Thyroid gland (tissue), 4 donors: ENCODE data around the gene STXBP4. TPM values are rescaled to one million over a fixed set of nuclear protein-coding genes. Genes with fewer than 3 reads are reported as not detected.

Experiments
- DNase-seq, 2 donors: peaks; one replicate each; pipeline ENCODE4 v3.0.0-alpha.2; 2019
- H3K27ac ChIP-seq, 3 donors: fragments of 200-600 bp; sonication (generic); 1 replicate in 2 of 3; 2 replicates in 1 of 3; pipeline ENCODE4 v1.5.1; 2016 to 2019; ENCODE audit warnings: mild to moderate bottlenecking in 1 of 3, moderate library complexity in 1 of 3
- H3K27me3 ChIP-seq: fragments of 200-600 bp; sonication (generic); one replicate; pipeline ENCODE4 v1.5.1; 2019
- H3K36me3 ChIP-seq, 2 donors: fragments of 200-600 bp; sonication (generic); one replicate each; pipeline ENCODE4 v1.5.1; 2016 to 2019
- H3K4me1 ChIP-seq, 2 donors: fragments of 200-600 bp; sonication (generic); one replicate each; pipeline ENCODE4 v1.5.1; 2017 to 2019
- H3K4me3 ChIP-seq, 3 donors: fragments of 200-600 bp; sonication (generic); replicated peaks in 1 of 3; 1 replicate in 2 of 3; 2 replicates in 1 of 3; pipeline ENCODE4 v1.5.1; 2016; ENCODE audit warnings: mild to moderate bottlenecking in 1 of 3
- H3K9me3 ChIP-seq: fragments of 200-600 bp; sonication (generic); one replicate; pipeline ENCODE4 v1.5.1; 2017
- CTCF ChIP-seq, 6 experiments: fragments of 200-600 bp in 3 of 6; fragments of 450-650 bp in 3 of 6; sonication (generic) in 3 of 6; IDR thresholded peaks; one replicate each; pipeline ENCODE4 v1.5.1; 2016 to 2019; ENCODE audit warnings: antibody characterized with exemption in 6 of 6, mild to moderate bottlenecking in 2 of 6, inconsistent platforms in 1 of 6, moderate library complexity in 1 of 6
- POLR2A ChIP-seq, 2 donors: fragments of 450-650 bp; IDR thresholded peaks; one replicate each; pipeline ENCODE4 v1.6.1; 2017; ENCODE audit warnings: antibody characterized with exemption in 2 of 2, mild to moderate bottlenecking in 2 of 2, moderate library complexity in 1 of 2
- WGBS, 2 donors: methylation state at CpG; one replicate each; pipeline ENCODE4 v1.1.5; 2017; 5-methylcytosine and 5-hydroxymethylcytosine counted together
- intact Hi-C: fragments of 100-400 bp; cut with DNase I; formaldehyde crosslinking; loops from one replicate; pipeline ENCODE4 v1.15.1; 2023
- total RNA-seq, 4 donors: library from RNA; depleted of rRNA; stranded (reverse); fragments of >200 nt; gene quantifications; one replicate each; pipeline ENCODE4 v1.2.3, GENCODE V29; 2016

The STXBP4 gene
- total RNA-seq, 4 donors from 2014 or later: 30.4 to 57.0 (median 52.8) TPM

GRCh38 chr17:54947396-54947795 lies 21.2 kb upstream of the STXBP4 start:
- Histone ChIP-seq H3K27ac (no peak overlapping the region), H3K4me1 (no peaks in the 10 kb centered on the region), H3K27me3 (no peaks in the 10 kb centered on the region), H3K36me3 (peaks cover 0 to 3% of the 10 kb centered on the region in 2 donors), H3K4me3 (no peak overlapping the region), H3K9me3 (no peaks in the 10 kb centered on the region)
- WGBS, 2 donors: 93 to 98% methylated on average over 2 of the region's 2 CpGs
- intact Hi-C loops: no loop called here
- no peak for DNase-seq
- TF ChIP-seq CTCF (IDR thresholded peaks at IDR 0.05): no peak
- TF ChIP-seq POLR2A (IDR thresholded peaks at IDR 0.05): no peak

- Histone ChIP-seq H3K27ac (no peak overlapping the region), H3K27me3 (no peaks in the 10 kb centered on the region), H3K36me3 (peaks cover 0 to 3% of the 10 kb centered on the region in 2 donors), H3K9me3 (no peaks in the 10 kb centered on the region), H3K4me3 (no peak overlapping the region), H3K4me1 (no peaks in the 10 kb centered on the region)
- WGBS, 2 donors: 72 to 77% methylated on average over 5 of the region's 5 CpGs
- TF ChIP-seq POLR2A (IDR thresholded peaks at IDR 0.05) (no peak), CTCF (IDR thresholded peaks at IDR 0.05) (no peak)
- DNase-seq: no peak
- intact Hi-C loops: no loop called here
Measured at GRCh38 chr17:54948380-54948779, 20.2 kb upstream of the STXBP4 start.

GRCh38 chr17:54950116-54950515 lies 18.4 kb upstream of the STXBP4 start:
- DNase-seq: no peak
- Histone ChIP-seq H3K9me3 (no peaks in the 10 kb centered on the region), H3K27ac (no peak overlapping the region), H3K27me3 (no peaks in the 10 kb centered on the region), H3K36me3 (peaks cover 0 to 3% of the 10 kb centered on the region in 2 donors), H3K4me1 (no peaks in the 10 kb centered on the region), H3K4me3 (no peak overlapping the region)
- TF ChIP-seq CTCF (IDR thresholded peaks at IDR 0.05) (no peak), POLR2A (IDR thresholded peaks at IDR 0.05) (no peak)
- intact Hi-C loops: no loop called here
- WGBS, 2 donors: 82 to 93% methylated on average over 2 of the region's 2 CpGs

GRCh38 chr17:54951286-54951685 lies 17.3 kb upstream of the STXBP4 start:
- no peak for DNase-seq
- Histone ChIP-seq H3K27ac (no peak overlapping the region), H3K27me3 (no peaks in the 10 kb centered on the region), H3K36me3 (peaks cover 0 to 3% of the 10 kb centered on the region in 2 donors), H3K4me1 (no peaks in the 10 kb centered on the region), H3K4me3 (no peak overlapping the region), H3K9me3 (no peaks in the 10 kb centered on the region)
- TF ChIP-seq POLR2A (IDR thresholded peaks at IDR 0.05) (no peak), CTCF (IDR thresholded peaks at IDR 0.05) (no peak)
- intact Hi-C loops: no loop called here
- 77 to 79% methylated on average over 4 of the region's 4 CpGs for WGBS, 2 donors

- Histone ChIP-seq H3K4me1 (no peaks in the 10 kb centered on the region), H3K27ac (no peak overlapping the region), H3K36me3 (peaks cover 9 to 26% of the 10 kb centered on the region in 2 donors), H3K9me3 (no peaks in the 10 kb centered on the region), H3K27me3 (no peaks in the 10 kb centered on the region), H3K4me3 (no peak overlapping the region)
- TF ChIP-seq POLR2A (IDR thresholded peaks at IDR 0.05) (no peak), CTCF (IDR thresholded peaks at IDR 0.05) (no peak)
- intact Hi-C loops: no loop called here
- WGBS, 2 donors: 85 to 89% methylated on average over 3 of the region's 3 CpGs
- DNase-seq: no peak
Measured at GRCh38 chr17:54956791-54957190, 11.8 kb upstream of the STXBP4 start.
